AG09309 (cell line): ENCODE data around the gene ARF3.

Experiments
- DNase-seq: peaks from one replicate; pipeline ENCODE4 v3.0.0-alpha.2; 2010; ENCODE audit warnings: low read depth
- H3K4me3 ChIP-seq: 2 replicates; pipeline ENCODE4 v1.5.1; 2011; ENCODE audit warnings: mild to moderate bottlenecking, low read depth, low read length, moderate library complexity; ENCODE audit not compliant: control insufficient read depth
- TF ChIP-seq, protein P1 (sequence below): IDR thresholded peaks from 2 replicates; pipeline ENCODE4 v1.5.1; 2011; ENCODE audit warnings: mild to moderate bottlenecking, low read depth, low read length, inconsistent platforms; ENCODE audit not compliant: insufficient read depth, control insufficient read depth; ENCODE audit errors: missing control alignments

Gene ARF3

GRCh38 chr12:48943221-48943620 is 14.1 kb downstream of the ARF3 start:
- no peak overlapping the region for H3K4me3 ChIP-seq
- TF ChIP-seq, protein P1, sequence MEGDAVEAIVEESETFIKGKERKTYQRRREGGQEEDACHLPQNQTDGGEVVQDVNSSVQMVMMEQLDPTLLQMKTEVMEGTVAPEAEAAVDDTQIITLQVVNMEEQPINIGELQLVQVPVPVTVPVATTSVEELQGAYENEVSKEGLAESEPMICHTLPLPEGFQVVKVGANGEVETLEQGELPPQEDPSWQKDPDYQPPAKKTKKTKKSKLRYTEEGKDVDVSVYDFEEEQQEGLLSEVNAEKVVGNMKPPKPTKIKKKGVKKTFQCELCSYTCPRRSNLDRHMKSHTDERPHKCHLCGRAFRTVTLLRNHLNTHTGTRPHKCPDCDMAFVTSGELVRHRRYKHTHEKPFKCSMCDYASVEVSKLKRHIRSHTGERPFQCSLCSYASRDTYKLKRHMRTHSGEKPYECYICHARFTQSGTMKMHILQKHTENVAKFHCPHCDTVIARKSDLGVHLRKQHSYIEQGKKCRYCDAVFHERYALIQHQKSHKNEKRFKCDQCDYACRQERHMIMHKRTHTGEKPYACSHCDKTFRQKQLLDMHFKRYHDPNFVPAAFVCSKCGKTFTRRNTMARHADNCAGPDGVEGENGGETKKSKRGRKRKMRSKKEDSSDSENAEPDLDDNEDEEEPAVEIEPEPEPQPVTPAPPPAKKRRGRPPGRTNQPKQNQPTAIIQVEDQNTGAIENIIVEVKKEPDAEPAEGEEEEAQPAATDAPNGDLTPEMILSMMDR: no peak
- no peak for DNase-seq

GRCh38 chr12:48940181-48940580 is 17.1 kb downstream of the ARF3 start:
- TF ChIP-seq, protein P1: no peak
- H3K4me3 ChIP-seq: no peak overlapping the region
- no peak for DNase-seq

DNA sequence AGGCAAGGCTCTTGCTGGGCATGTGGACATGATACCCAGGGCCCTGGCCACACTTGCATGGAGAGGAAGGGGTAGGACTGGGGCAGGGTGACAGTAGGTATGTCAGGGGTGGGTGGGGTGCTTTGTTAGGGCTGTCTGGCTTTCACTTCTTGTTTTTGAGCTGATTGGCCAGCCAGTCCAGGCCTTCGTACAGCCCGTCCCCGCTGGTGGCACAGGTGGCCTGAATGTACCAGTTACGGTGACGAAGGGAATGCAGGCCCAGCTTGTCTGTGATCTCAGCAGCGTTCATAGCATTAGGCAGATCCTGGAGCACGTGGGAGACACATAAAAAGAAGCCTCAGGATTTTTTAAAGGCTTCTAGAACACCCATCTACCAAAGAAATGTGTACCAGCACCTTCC is 18.5 kb downstream of the ARF3 start:
- TF ChIP-seq, protein P1: no peak

DNA sequence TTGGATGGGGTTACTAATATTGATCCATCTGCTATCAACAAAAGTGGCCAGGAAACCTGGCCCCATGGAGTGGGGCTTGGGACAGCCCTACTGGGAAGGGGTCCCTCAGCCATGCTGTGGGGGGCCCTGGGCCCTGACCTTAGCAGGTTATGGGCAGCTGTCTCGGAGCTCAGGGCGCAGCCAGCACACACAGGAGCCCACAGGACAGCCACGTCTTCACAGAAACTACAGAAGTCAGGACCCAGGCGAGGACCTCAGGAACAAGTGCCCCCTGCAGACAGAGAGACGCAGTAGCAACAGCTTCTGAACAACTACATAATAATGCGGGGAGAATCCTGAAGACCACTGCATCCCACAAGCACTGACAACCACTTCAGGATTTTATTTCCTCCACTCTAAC is 20.1 kb downstream of the ARF3 start:
- TF ChIP-seq, protein P1: peak; percentile 17
- no peak for DNase-seq
- H3K4me3 ChIP-seq: no peak overlapping the region

More for the DNA sequence above, 18.5 kb downstream of the ARF3 start:
- no peak overlapping the region for H3K4me3 ChIP-seq
- DNase-seq: no peak

- H3K4me3 ChIP-seq: no peak overlapping the region
- TF ChIP-seq, protein P1: peak; percentile 94
- DNase-seq: no peak
These were observed 20.8 kb downstream of the ARF3 start for GRCh38 chr12:48936379-48936979.

- TF ChIP-seq, protein P1: peak; percentile 40
- H3K4me3 ChIP-seq: no peak overlapping the region
- DNase-seq: no peak
These were observed 23.0 kb downstream of the ARF3 start for GRCh38 chr12:48934312-48934706.
